OCI-LY1 (cell line): Measurements from ENCODE around the gene GPR176.

Source experiments
- H2AFZ ChIP-seq: fragments of 200-600 bp; sonication (generic), shearing (Covaris generic); 2 replicates; pipeline ENCODE4 v1.6.0; 2014; ENCODE audit warnings: antibody characterized with exemption, mild to moderate bottlenecking, low read length
- H3F3A ChIP-seq: fragments of 200-600 bp; sonication (generic), shearing (Covaris generic); 2 replicates; pipeline ENCODE4 v1.6.0; 2014; ENCODE audit warnings: mild to moderate bottlenecking, antibody characterized with exemption, low read length, moderate library complexity; ENCODE audit not compliant: insufficient read depth
- H3K27ac ChIP-seq: fragments of 200-600 bp; sonication (generic); 2 replicates; pipeline ENCODE4 v1.5.1; 2014; ENCODE audit warnings: low read length, mixed run types, mild to moderate bottlenecking, low read depth; ENCODE audit not compliant: poor library complexity, severe bottlenecking
- H3K27me3 ChIP-seq: fragments of 200-600 bp; sonication (generic); 2 replicates; pipeline ENCODE4 v1.6.0; 2014; ENCODE audit warnings: antibody characterized with exemption, mild to moderate bottlenecking, low read length, moderate library complexity; ENCODE audit not compliant: insufficient read depth
- H3K36me3 ChIP-seq: fragments of 200-600 bp; sonication (generic); 2 replicates; pipeline ENCODE4 v1.6.1; 2014; ENCODE audit warnings: mild to moderate bottlenecking, antibody characterized with exemption, low read length, moderate library complexity, mixed read lengths; ENCODE audit not compliant: insufficient read depth
- H3K4me1 ChIP-seq: fragments of 200-600 bp; sonication (generic); 2 replicates; pipeline ENCODE4 v1.5.1; 2014; ENCODE audit warnings: mild to moderate bottlenecking, low read length, moderate library complexity; ENCODE audit not compliant: insufficient read depth, severe bottlenecking
- H3K4me2 ChIP-seq: fragments of 200-600 bp; sonication (generic), shearing (Covaris generic); 2 replicates; pipeline ENCODE4 v1.6.1; 2014; ENCODE audit warnings: low read length
- H3K4me3 ChIP-seq: fragments of 200-600 bp; sonication (generic); 2 replicates; pipeline ENCODE4 v1.5.1; 2014; ENCODE audit warnings: low read length, low read depth, mild to moderate bottlenecking, mixed read lengths; ENCODE audit not compliant: poor library complexity, severe bottlenecking
- H3K79me2 ChIP-seq: fragments of 200-600 bp; shearing (Covaris generic); 2 replicates; pipeline ENCODE4 v1.6.1; 2016; ENCODE audit warnings: mixed run types, low read length, mixed read lengths; ENCODE audit not compliant: insufficient read depth
- H3K9ac ChIP-seq: fragments of 200-600 bp; sonication (generic), shearing (Covaris generic); 2 replicates; pipeline ENCODE4 v1.6.1; 2014; ENCODE audit warnings: mild to moderate bottlenecking, low read length, mixed read lengths
- H3K9me2 ChIP-seq: fragments of 200-600 bp; sonication (generic), shearing (Covaris generic); 2 replicates; pipeline ENCODE4 v1.6.1; 2014; ENCODE audit warnings: low read depth, mild to moderate bottlenecking, low read length, mixed read lengths
- H3K9me3 ChIP-seq: fragments of 200-600 bp; shearing (Covaris generic); 2 replicates; pipeline ENCODE4 v1.6.1; 2014; ENCODE audit warnings: low read length, mixed read lengths
- H4K20me1 ChIP-seq: fragments of 200-600 bp; sonication (generic), shearing (Covaris generic); 2 replicates; pipeline ENCODE4 v1.6.0; 2016; ENCODE audit warnings: mild to moderate bottlenecking, low read length; ENCODE audit not compliant: insufficient read depth
- CTCF ChIP-seq: fragments of 200-600 bp; sonication (generic), shearing (Covaris generic); IDR thresholded peaks from 2 replicates; pipeline ENCODE4 v1.5.1; 2017; ENCODE audit warnings: mild to moderate bottlenecking, antibody characterized with exemption, low read length, moderate library complexity, mixed read lengths
- EZH2 ChIP-seq: fragments of 200-600 bp; sonication (generic), shearing (Covaris generic); IDR thresholded peaks from 2 replicates; pipeline ENCODE4 v1.8.0; 2017; ENCODE audit warnings: borderline replicate concordance, mixed run types, mild to moderate bottlenecking, antibody characterized with exemption, low read length, moderate library complexity, mixed read lengths

GPR176 gene

DNA sequence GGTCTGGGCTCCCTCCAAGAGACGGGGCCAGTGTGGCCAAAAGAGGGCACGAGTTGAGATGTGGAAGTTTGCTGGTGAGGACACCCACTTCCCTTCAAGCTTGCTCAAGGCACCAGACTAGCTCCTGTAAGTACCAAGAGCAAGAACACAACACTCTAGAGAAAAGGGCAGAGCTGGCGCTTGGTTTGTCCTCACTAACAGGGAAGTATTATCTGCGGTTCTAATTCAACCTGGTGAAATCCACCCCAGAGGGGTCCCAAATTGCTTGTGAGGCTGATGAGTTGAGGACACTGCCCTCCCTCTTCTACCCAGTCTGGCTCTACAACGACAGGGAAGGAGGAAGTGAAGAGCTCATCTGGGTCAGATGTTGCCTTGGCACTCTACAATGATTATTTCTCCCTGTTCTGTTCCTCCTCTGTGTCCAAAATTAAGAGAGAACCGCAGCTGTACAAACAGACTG is 120.5 kb downstream of the GPR176 start:
- no peak overlapping the region for H3K9ac ChIP-seq
- H3K9me3 ChIP-seq, result no peaks in the 10 kb centered on the region
- no peaks in the 10 kb centered on the region for H3F3A ChIP-seq
- H3K27ac ChIP-seq, result no peak overlapping the region
- H3K79me2 ChIP-seq, result no peaks in the 10 kb centered on the region
- H3K4me3 ChIP-seq, result no peak overlapping the region
- H4K20me1 ChIP-seq, result no peaks in the 10 kb centered on the region
- H3K4me1 ChIP-seq, result peaks cover 5% of the 10 kb centered on the region
- TF ChIP-seq EZH2, result no peak
- TF ChIP-seq CTCF, result no peak
- no peak overlapping the region for H2AFZ ChIP-seq
- H3K4me2 ChIP-seq, result no peak overlapping the region
- no peaks in the 10 kb centered on the region; the same call in 1 of the 2 replicates for H3K27me3 ChIP-seq
- H3K36me3 ChIP-seq, result no peaks in the 10 kb centered on the region
- H3K9me2 ChIP-seq, result no peaks in the 10 kb centered on the region

DNA sequence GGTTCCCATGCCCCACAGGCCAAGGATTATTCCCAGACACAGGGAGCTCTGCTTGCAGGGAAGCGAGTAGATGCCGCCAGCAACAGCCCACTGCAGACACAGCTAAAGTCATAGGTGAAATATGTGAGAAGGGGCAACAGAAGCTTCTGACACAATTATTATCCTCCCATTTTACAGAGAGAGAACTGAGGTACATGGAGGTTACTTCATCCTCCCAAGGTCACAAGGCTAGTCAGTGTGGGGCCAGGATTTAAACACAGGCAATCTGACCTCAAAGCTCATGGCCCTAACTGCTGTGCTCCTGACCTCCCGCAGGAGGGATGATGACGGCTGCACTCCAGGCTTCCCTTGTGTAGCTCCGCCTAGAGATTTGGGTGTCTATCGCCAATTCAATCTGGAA is 121.7 kb downstream of the GPR176 start:
- Histone ChIP-seq H3F3A (no peaks in the 10 kb centered on the region), H3K36me3 (no peaks in the 10 kb centered on the region), H3K9me3 (no peaks in the 10 kb centered on the region), H3K4me1 (peaks cover 5% of the 10 kb centered on the region), H3K4me2 (no peak overlapping the region), H3K9me2 (no peaks in the 10 kb centered on the region), H3K27ac (no peak overlapping the region), H3K9ac (no peak overlapping the region), H4K20me1 (no peaks in the 10 kb centered on the region), H3K27me3 (no peaks in the 10 kb centered on the region; the same call in 1 of the 2 replicates), H3K4me3 (no peak overlapping the region), H3K79me2 (no peaks in the 10 kb centered on the region), H2AFZ (no peak overlapping the region)
- TF ChIP-seq CTCF (no peak), EZH2 (no peak)

- H3K36me3 ChIP-seq, result no peaks in the 10 kb centered on the region
- no peak overlapping the region for H3K27ac ChIP-seq
- no peaks in the 10 kb centered on the region for H3K9me3 ChIP-seq
- no peak overlapping the region for H3K4me2 ChIP-seq
- H2AFZ ChIP-seq, result no peak overlapping the region
- no peaks in the 10 kb centered on the region for H3F3A ChIP-seq
- H3K4me1 ChIP-seq, result peaks cover 5% of the 10 kb centered on the region
- H3K4me3 ChIP-seq, result no peak overlapping the region
- no peaks in the 10 kb centered on the region for H3K9me2 ChIP-seq
- H4K20me1 ChIP-seq, result no peaks in the 10 kb centered on the region
- TF ChIP-seq EZH2, result no peak
- no peak for TF ChIP-seq CTCF
- H3K27me3 ChIP-seq, result no peaks in the 10 kb centered on the region; the same call in 1 of the 2 replicates
- no peak overlapping the region for H3K9ac ChIP-seq
- no peaks in the 10 kb centered on the region for H3K79me2 ChIP-seq
Observed at GRCh38 chr15:39797407-39797806, 122.7 kb downstream of the GPR176 start.
